ENCODE results near the gene SDF2L1. TPM values are rescaled to one million over a fixed set of nuclear protein-coding genes. Genes with fewer than 3 reads are reported as not detected.

SDF2L1 gene
- total RNA-seq, 5 donors from 2014 or later (not counting 1 experiment from before 2014, with no cell fraction given), result 22.1 to 55.4 (median 50.2) TPM

DNA sequence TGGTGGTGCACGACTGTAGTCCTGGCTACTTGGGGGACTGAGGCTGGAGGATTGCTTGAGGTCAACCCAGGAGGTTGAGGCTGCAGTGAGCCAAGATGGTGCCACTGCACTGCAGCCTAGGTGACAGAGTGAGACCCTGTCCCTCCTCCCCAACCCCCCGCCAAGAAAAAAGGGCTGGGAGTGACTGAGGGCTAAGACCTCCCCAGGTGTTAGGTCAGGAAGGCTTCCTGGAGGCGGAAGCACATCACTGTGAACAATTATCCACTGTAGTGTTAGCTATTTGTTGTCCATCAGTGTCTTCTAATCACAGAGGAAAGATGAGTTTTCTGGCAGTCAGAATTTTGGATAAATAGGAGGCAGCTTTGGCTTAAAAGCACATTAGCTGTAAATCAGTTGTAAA lies 21.1 kb upstream of the SDF2L1 start:
- Mint-ChIP-seq H3K27ac (peak overlapping the region in 1 of 2 donors; percentile 23), H3K27me3 (no peaks in the 10 kb centered on the region), H3K36me3 (peaks cover 11% of the 10 kb centered on the region), H3K4me3 (no peak overlapping the region), H3K4me1 (peaks cover 26 to 40% (median 38%) of the 10 kb centered on the region in 3 donors), H3K9me3 (no peaks in the 10 kb centered on the region)
- Histone ChIP-seq H3K27ac (ENCODE audit: low read length) (no peak overlapping the region), H3K27me3 (replicated peaks in 1 of 2; ENCODE audit: control insufficient read depth in 2 of 2, extremely low read depth in 1 of 2, insufficient read depth in 2 of 2, low read length in 1 of 2) (no peaks in the 10 kb centered on the region), H3K36me3 (ENCODE audit: control insufficient read depth in 2 of 2, extremely low read depth in 1 of 2, insufficient read depth in 1 of 2, low read length in 1 of 2) (peaks cover 3 to 44% of the 10 kb centered on the region in 2 donors), H3K9me3 (no peaks in the 10 kb centered on the region), H3K4me1 (ENCODE audit: control insufficient read depth in 1 of 2, extremely low read depth in 1 of 2, insufficient read depth in 2 of 2, low read length in 2 of 2) (peaks cover 0 to 17% of the 10 kb centered on the region in 2 experiments), H3K4me3 (ENCODE audit: control insufficient read depth in 1 of 2, extremely low read depth in 1 of 2, low read length in 1 of 2) (no peak overlapping the region)
- ChIA-PET CTCF (interaction anchor here in 1 of 2 donors (1.1 kb wide), 1 partner anchor 8 kb away, joined by 3 read pairs; no protein-coding TSS in a partner anchor), POLR2A (no interaction called here)
- no CpG with 5 or more reads among the region's 3 CpGs for WGBS (ENCODE audit: insufficient coverage)
- ATAC-seq (replicated peaks in 1 of 4) (no peak), DNase-seq (no peak)

DNA sequence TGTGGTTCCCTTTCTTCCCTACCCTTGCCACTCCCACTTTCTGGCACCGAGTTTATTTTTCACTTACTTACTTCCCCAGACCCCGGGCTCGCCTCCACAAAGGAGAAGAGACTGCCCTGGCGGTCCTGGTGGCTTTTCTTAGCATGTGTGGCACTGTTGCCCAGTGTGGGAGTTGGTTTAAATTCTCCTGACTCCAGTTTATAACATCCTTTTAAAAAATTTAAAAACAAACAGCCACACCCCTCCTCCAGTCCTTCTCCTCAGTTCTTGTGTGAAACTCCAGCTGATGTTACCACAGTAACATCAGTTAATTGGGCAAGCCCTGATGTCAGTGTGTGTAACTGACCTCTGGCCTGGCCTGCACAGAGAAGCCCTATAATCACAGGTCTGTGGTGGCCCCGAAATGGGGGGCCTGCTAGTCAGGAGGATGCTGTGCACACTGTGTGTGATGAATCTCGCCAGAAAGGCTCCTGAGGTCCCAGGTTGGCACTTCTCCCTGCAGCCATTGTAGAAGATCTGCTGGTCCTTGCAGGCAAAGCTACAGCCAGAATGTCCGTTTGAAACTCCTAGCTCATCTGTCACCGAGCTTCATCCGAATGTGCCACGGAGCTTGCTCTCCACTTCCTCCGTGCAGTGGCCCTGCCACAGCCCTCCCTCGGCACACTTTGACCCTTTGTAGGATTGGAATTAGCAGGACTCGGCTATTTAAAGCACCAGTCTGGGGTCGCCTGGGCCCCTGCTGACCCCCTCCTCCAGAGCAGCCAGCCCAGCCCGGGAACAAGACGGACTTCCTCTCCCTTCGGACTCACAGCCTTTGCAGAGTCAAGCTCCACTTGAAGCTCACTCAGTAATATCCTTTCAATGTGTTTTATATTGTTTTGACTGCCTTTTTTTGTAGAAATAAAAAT lies 19.8 kb upstream of the SDF2L1 start:
- DNase-seq, result no peak
- H3K27me3 Mint-ChIP-seq, result no peaks in the 10 kb centered on the region
- H3K4me1 Mint-ChIP-seq, result peaks cover 35 to 47% (median 46%) of the 10 kb centered on the region in 3 donors
- H3K4me3 Mint-ChIP-seq, result no peak overlapping the region
- peaks cover 3 to 52% of the 10 kb centered on the region in 2 donors for H3K36me3 ChIP-seq (ENCODE audit: control insufficient read depth in 2 of 2, extremely low read depth in 1 of 2, insufficient read depth in 1 of 2, low read length in 1 of 2)
- WGBS (ENCODE audit: insufficient coverage), result 93% methylated on average over 8 of the region's 17 CpGs
- H3K9me3 ChIP-seq, result no peaks in the 10 kb centered on the region
- peaks cover 14% of the 10 kb centered on the region for H3K36me3 Mint-ChIP-seq
- no peaks in the 10 kb centered on the region for H3K9me3 Mint-ChIP-seq
- H3K27me3 ChIP-seq (replicated peaks in 1 of 2; ENCODE audit: control insufficient read depth in 2 of 2, extremely low read depth in 1 of 2, insufficient read depth in 2 of 2, low read length in 1 of 2), result no peaks in the 10 kb centered on the region
- peaks cover 0 to 29% of the 10 kb centered on the region in 2 experiments for H3K4me1 ChIP-seq (ENCODE audit: control insufficient read depth in 1 of 2, extremely low read depth in 1 of 2, insufficient read depth in 2 of 2, low read length in 2 of 2)
- H3K27ac ChIP-seq (ENCODE audit: low read length), result no peak overlapping the region
- peak overlapping the region in 1 of 2 donors; percentile 31 for H3K27ac Mint-ChIP-seq
- ChIA-PET POLR2A (no interaction called here), CTCF (interaction anchor here (0.5 to 1.5 kb wide), 3 partner anchors 20 to 42 kb away, joined by 4 to 8 read pairs (median 5); partner anchors contain the start of gene SDF2L1 (in 1 of the 2))
- ATAC-seq (replicated peaks in 1 of 4), result no peak
- H3K4me3 ChIP-seq (ENCODE audit: control insufficient read depth in 1 of 2, extremely low read depth in 1 of 2, low read length in 1 of 2), result no peak overlapping the region

DNA sequence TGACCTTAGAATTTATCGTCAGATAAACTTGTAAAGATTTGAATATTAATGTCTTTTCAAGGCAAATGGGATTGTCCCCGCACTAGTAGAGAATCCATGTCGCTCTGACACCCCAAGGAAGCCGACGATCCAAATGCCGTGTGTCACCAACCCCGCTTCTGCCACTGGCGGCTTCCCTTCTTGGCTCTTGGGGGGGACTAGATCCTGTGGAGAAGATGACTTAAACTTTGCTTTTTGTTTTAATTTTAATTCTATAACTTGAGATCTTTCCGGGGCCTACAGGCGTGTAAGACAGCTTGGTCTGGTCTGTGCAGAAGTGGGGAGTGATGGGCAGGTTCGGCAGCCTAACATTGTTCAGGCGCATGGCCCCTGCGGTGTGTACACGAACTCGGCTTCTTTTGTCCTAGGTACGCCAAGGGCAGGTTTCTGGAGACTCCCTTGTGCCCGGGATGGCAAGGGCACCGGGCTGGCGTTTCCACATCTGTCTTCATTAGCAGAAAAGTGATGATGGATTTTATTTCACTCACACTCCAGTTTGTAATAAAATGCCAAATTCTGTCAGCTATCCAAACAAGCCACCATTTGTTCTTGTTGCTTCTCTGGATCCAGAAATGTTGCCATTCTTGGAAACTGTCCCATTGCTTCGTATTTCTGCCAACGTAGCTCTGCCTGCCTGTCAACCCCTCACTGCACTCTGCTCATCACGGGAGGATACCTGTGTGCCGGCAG lies 19.0 kb upstream of the SDF2L1 start:
- H3K27ac ChIP-seq (ENCODE audit: low read length), result no peak overlapping the region
- ChIA-PET CTCF (interaction anchor here (0.5 to 1.5 kb wide), 3 partner anchors 20 to 60 kb away, joined by 4 to 5 read pairs (median 4); no protein-coding TSS in a partner anchor), POLR2A (no interaction called here)
- Mint-ChIP-seq H3K9me3 (no peaks in the 10 kb centered on the region), H3K4me3 (no peak overlapping the region), H3K4me1 (peaks cover 39 to 50% (median 49%) of the 10 kb centered on the region in 3 donors), H3K36me3 (peaks cover 14% of the 10 kb centered on the region), H3K27ac (peak overlapping the region in 1 of 2 donors; percentile 31), H3K27me3 (no peaks in the 10 kb centered on the region)
- H3K9me3 ChIP-seq, result no peaks in the 10 kb centered on the region
- H3K4me3 ChIP-seq (ENCODE audit: control insufficient read depth in 1 of 2, extremely low read depth in 1 of 2, low read length in 1 of 2), result no peak overlapping the region
- ATAC-seq (replicated peaks in 1 of 4) (no peak), DNase-seq (no peak)
- 91% methylated on average over 6 of the region's 23 CpGs for WGBS (ENCODE audit: insufficient coverage)
- no peaks in the 10 kb centered on the region for H3K27me3 ChIP-seq (replicated peaks in 1 of 2; ENCODE audit: control insufficient read depth in 2 of 2, extremely low read depth in 1 of 2, insufficient read depth in 2 of 2, low read length in 1 of 2)
- H3K36me3 ChIP-seq (ENCODE audit: control insufficient read depth in 2 of 2, extremely low read depth in 1 of 2, insufficient read depth in 1 of 2, low read length in 1 of 2), result peaks cover 3 to 60% of the 10 kb centered on the region in 2 donors
- peaks cover 5 to 38% of the 10 kb centered on the region in 2 experiments for H3K4me1 ChIP-seq (ENCODE audit: control insufficient read depth in 1 of 2, extremely low read depth in 1 of 2, insufficient read depth in 2 of 2, low read length in 2 of 2)

DNA sequence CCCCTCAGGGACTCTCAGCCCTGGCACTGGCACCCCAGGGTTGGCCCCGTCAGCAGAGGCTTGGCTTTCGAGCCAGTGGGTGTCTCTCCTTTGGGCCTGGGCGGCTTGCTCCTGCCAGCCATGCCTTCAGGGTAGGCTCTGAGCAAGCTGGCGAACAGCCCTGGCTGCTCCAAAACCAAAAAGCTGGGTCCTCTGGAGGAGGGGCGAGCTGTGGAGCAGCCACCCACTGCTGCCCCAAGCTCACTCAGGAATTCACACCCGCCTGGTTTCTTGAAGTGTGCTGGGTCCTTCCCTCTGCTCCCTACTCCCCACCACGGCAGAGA lies 18.5 kb upstream of the SDF2L1 start:
- peaks cover 18% of the 10 kb centered on the region for H3K36me3 Mint-ChIP-seq
- H3K9me3 Mint-ChIP-seq, result no peaks in the 10 kb centered on the region
- H3K27ac Mint-ChIP-seq, result no peak overlapping the region
- H3K27me3 ChIP-seq (replicated peaks in 1 of 2; ENCODE audit: control insufficient read depth in 2 of 2, extremely low read depth in 1 of 2, insufficient read depth in 2 of 2, low read length in 1 of 2), result no peaks in the 10 kb centered on the region
- H3K4me1 ChIP-seq (ENCODE audit: control insufficient read depth in 1 of 2, extremely low read depth in 1 of 2, insufficient read depth in 2 of 2, low read length in 2 of 2), result peaks cover 7 to 43% of the 10 kb centered on the region in 2 experiments
- no peaks in the 10 kb centered on the region for H3K27me3 Mint-ChIP-seq
- ChIA-PET POLR2A (no interaction called here), CTCF (interaction anchor here in 1 of 2 donors (0.6 kb wide), 1 partner anchor 61 kb away, joined by 4 read pairs; no protein-coding TSS in a partner anchor)
- H3K9me3 ChIP-seq, result no peaks in the 10 kb centered on the region
- H3K4me3 ChIP-seq (ENCODE audit: control insufficient read depth in 1 of 2, extremely low read depth in 1 of 2, low read length in 1 of 2), result no peak overlapping the region
- DNase-seq (no peak), ATAC-seq (replicated peaks in 1 of 4) (peak in 1 of 4 experiments; percentile 8)
- 96% methylated on average over 4 of the region's 7 CpGs for WGBS (ENCODE audit: insufficient coverage)
- peaks cover 3 to 63% of the 10 kb centered on the region in 2 donors for H3K36me3 ChIP-seq (ENCODE audit: control insufficient read depth in 2 of 2, extremely low read depth in 1 of 2, insufficient read depth in 1 of 2, low read length in 1 of 2)
- no peak overlapping the region for H3K4me3 Mint-ChIP-seq
- peaks cover 42 to 54% (median 52%) of the 10 kb centered on the region in 3 donors for H3K4me1 Mint-ChIP-seq
- H3K27ac ChIP-seq (ENCODE audit: low read length), result no peak overlapping the region

DNA sequence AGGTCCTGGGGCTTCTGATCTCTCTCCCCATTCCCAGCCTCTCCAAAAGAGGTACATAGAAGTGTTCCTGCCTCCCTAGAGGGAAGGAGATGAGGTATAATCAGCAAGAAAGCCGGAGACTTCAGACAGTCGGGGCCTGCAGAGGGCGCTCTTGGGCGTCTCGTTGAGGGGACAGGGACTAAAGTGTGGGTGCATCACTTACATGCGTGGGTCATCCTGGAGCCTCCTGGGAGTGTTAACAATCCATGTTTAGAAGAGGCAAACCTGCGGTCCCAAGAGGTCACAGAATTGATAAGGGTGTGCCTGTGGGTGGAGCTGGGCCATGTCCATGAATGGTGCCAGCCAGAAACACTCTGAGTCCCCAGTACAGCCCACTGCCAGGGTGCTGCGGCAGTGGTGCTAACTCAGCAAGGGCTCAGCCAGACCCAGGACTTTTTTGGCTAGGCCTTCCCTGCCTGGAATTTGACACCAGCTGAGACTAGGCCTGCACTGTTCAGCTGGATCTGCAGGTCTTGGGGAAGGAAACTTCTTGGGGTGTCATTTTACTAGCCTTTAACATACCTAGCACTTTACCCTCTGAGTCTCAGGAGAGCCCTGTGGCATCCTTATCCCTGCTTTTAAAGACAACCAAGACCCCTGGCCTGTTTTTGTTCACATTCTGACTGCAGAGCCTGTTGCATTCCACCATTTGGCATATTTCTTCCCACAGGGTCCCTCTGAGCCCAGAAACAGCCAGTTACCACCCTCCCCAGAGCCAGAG lies 17.8 kb upstream of the SDF2L1 start:
- Histone ChIP-seq H3K36me3 (ENCODE audit: control insufficient read depth in 2 of 2, extremely low read depth in 1 of 2, insufficient read depth in 1 of 2, low read length in 1 of 2) (peaks cover 3 to 59% of the 10 kb centered on the region in 2 donors), H3K4me3 (ENCODE audit: control insufficient read depth in 1 of 2, extremely low read depth in 1 of 2, low read length in 1 of 2) (no peak overlapping the region), H3K4me1 (ENCODE audit: control insufficient read depth in 1 of 2, extremely low read depth in 1 of 2, insufficient read depth in 2 of 2, low read length in 2 of 2) (peaks cover 7 to 50% of the 10 kb centered on the region in 2 experiments), H3K27ac (ENCODE audit: low read length) (peak overlapping the region; percentile 7), H3K9me3 (no peaks in the 10 kb centered on the region), H3K27me3 (replicated peaks in 1 of 2; ENCODE audit: control insufficient read depth in 2 of 2, extremely low read depth in 1 of 2, insufficient read depth in 2 of 2, low read length in 1 of 2) (no peaks in the 10 kb centered on the region)
- Mint-ChIP-seq H3K4me3 (no peak overlapping the region), H3K27ac (peak overlapping the region; percentile 39 to 92), H3K4me1 (peaks cover 44 to 54% (median 53%) of the 10 kb centered on the region in 3 donors), H3K36me3 (peaks cover 18% of the 10 kb centered on the region), H3K27me3 (no peaks in the 10 kb centered on the region), H3K9me3 (no peaks in the 10 kb centered on the region)
- ChIA-PET CTCF (interaction anchor here in 1 of 2 donors (1.1 kb wide), 1 partner anchor 23 kb away, joined by 3 read pairs; no protein-coding TSS in a partner anchor), POLR2A (no interaction called here)
- 86% methylated on average over 7 of the region's 8 CpGs for WGBS (ENCODE audit: insufficient coverage)
- ATAC-seq (replicated peaks in 1 of 4) (no peak), DNase-seq (peak in 17 of 35 experiments; percentile 20 to 57 (median 35))

Measured in T-cell (primary cell).